ENCODE results near the gene FEV.

FEV gene

DNA sequence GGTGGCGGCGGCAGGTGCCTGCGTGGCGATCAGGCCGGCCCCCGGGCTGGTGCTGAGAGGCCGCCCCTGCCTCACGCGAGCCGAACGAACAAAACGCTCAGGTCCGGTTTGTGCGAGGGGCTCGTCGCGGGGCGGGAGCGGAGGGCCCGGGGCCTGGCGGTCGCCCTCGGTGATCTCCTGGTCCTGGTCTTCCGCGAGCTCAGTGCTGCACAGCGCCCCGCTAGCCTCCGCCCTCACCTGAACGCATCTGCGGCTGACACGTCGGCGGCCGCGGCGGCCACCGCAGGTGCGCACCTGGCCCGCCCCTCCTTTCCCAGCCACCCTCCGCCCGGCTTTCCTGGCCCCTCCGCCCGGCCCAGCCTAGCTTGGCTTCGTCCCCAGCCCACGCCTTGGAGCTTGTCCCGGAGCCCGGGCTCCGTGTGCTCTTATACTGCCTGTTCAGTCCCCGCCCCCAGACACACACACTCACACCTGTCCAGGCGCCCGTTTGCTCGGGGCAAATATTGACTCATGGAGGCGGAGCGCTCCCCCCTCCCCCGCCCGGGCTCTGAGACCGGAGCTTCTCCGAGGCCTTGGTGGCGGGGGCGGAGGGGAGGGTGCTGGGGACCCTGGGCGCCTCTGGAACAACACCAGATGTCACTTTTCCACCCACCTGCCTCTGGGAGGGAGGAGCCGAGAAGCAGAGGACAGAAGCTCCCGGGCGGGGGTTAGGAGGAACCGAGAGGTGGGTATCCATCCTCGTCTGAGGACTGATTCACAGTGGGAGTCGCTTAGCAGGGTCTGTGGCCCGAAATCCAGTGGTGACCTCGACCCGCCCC is 16.8 kb upstream of the FEV start:
- no peak for DNase-seq (ENCODE audit: low read depth, low spot score)
- TF ChIP-seq, protein P1, sequence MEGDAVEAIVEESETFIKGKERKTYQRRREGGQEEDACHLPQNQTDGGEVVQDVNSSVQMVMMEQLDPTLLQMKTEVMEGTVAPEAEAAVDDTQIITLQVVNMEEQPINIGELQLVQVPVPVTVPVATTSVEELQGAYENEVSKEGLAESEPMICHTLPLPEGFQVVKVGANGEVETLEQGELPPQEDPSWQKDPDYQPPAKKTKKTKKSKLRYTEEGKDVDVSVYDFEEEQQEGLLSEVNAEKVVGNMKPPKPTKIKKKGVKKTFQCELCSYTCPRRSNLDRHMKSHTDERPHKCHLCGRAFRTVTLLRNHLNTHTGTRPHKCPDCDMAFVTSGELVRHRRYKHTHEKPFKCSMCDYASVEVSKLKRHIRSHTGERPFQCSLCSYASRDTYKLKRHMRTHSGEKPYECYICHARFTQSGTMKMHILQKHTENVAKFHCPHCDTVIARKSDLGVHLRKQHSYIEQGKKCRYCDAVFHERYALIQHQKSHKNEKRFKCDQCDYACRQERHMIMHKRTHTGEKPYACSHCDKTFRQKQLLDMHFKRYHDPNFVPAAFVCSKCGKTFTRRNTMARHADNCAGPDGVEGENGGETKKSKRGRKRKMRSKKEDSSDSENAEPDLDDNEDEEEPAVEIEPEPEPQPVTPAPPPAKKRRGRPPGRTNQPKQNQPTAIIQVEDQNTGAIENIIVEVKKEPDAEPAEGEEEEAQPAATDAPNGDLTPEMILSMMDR (IDR thresholded peaks at IDR 0.05; ENCODE audit: insufficient read depth, low read length, missing control alignments) = no peak
- ChIA-PET POLR2A (no interaction called here), CTCF (interaction anchor here (0.7 to 13.5 kb wide), 14 partner anchors 7 to 157 kb away, joined by 3 to 118 read pairs (median 4); partner anchors contain the start of gene CRYBA2)
- no peak overlapping the region for H3K4me3 ChIP-seq (ENCODE audit: low read depth, low read length)

DNA sequence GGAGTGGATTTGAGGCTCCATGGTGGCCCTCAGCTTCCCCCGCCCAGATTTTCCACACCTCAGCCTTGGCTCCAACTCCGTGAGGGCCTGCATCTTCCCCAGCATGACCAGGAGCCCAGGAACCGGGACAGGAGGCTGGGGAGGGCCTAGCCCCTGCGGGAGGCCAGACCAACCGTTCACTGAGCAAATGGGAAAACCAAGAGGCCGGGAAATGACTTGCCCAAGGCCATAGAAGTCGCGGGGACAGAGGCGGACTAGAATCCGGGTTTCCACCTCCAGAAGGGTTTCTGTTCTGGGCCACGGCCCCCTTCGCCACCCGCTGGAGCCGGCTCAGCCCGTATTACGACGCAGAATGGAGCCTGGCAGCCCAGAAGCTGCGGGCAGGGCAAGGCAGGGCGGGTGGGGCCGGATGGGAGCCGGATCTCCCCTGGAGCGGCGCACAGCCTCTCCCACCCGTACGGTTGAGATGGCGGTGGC is 16.2 kb upstream of the FEV start:
- H3K4me3 ChIP-seq (ENCODE audit: low read depth, low read length) = no peak overlapping the region
- TF ChIP-seq, protein P1 (IDR thresholded peaks at IDR 0.05; ENCODE audit: insufficient read depth, low read length, missing control alignments) = no peak
- POLR2A ChIA-PET = no interaction called here
- CTCF ChIA-PET = interaction anchor here (0.8 to 13.5 kb wide), 4 partner anchors 9 to 158 kb away, joined by 3 to 118 read pairs (median 7); no protein-coding TSS in a partner anchor
- no peak for DNase-seq (ENCODE audit: low read depth, low spot score)

- no peak overlapping the region for H3K4me3 ChIP-seq (ENCODE audit: low read depth, low read length)
- POLR2A ChIA-PET = no interaction called here
- no peak for DNase-seq (ENCODE audit: low read depth, low spot score)
- CTCF ChIA-PET = interaction anchor here (2.9 kb wide), 1 partner anchor 154 kb away, joined by 10 read pairs; no protein-coding TSS in a partner anchor
- TF ChIP-seq, protein P1 (IDR thresholded peaks at IDR 0.05; ENCODE audit: insufficient read depth, low read length, missing control alignments) = no peak
These were observed 15.6 kb upstream of the FEV start for GRCh38 chr2:219000569-219000960.

DNA sequence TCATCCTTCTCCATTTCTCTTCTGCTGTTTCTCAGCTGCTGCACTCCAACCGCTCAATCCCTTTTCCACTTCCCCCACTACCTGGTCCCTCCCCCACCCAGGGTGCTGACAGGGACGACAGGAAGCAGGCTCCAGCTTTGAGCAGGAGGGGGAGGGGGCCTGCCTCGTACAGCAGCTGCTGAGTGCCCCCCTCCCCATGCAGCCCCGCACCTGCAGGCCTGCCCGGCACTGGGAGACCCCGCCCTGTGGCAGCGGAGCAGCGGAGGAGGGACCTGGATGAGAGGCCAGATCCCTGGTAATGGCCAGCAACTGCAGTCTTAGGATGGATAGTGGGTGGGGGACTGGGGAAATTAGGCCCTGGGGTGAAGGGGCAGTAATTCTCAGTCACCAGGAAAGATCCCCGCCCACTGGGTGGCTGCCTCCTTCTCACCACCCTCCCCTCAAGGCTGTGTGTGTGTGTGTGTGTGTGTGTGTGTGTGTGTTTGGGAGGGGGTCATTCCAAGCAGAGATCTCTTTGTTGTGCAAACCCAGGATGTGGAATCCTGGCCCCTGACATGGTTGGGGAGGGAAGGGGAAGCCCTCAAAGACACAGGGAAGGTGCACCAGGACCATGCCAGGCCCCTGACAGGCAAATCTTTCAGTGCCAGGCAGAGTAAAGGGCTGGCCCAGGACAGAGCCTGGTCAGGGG is 15.0 kb upstream of the FEV start:
- CTCF ChIA-PET = interaction anchor here (0.8 to 2.9 kb wide), 2 partner anchors 123 to 155 kb away, joined by 3 to 10 read pairs; no protein-coding TSS in a partner anchor
- POLR2A ChIA-PET = no interaction called here
- DNase-seq (ENCODE audit: low read depth, low spot score) = no peak
- H3K4me3 ChIP-seq (ENCODE audit: low read depth, low read length) = no peak overlapping the region
- TF ChIP-seq, protein P1 (IDR thresholded peaks at IDR 0.05; ENCODE audit: insufficient read depth, low read length, missing control alignments) = no peak

GRCh38 chr2:218999021-218999880 is 14.3 kb upstream of the FEV start:
- DNase-seq (ENCODE audit: low read depth, low spot score) = no peak
- no peak overlapping the region for H3K4me3 ChIP-seq (ENCODE audit: low read depth, low read length)
- TF ChIP-seq, protein P1 (IDR thresholded peaks at IDR 0.05; ENCODE audit: insufficient read depth, low read length, missing control alignments) = no peak
- ChIA-PET POLR2A (no interaction called here), CTCF (interaction anchor here (0.8 to 12.6 kb wide), 5 partner anchors 11 to 152 kb away, joined by 3 to 227 read pairs (median 3); partner anchors contain the start of gene FEV)

Measured in AG04449 (cell line).